ENCODE measurements around the gene IL34.
"Not testable (repeated sequence)": the region's sequence is repeated elsewhere in the genome, so short reads cannot be mapped to it uniquely, and the experiment has no call there.

The IL34 gene

GRCh38 chr16:70656712-70657263 lies 10.4 kb downstream of the IL34 start:
- DNase-seq (ENCODE audit: low read depth in 2 of 3, low spot score in 1 of 3) = no peak

GRCh38 chr16:70657956-70658355 lies 11.6 kb downstream of the IL34 start:
- DNase-seq (ENCODE audit: low read depth in 2 of 3, low spot score in 1 of 3) = no peak

GRCh38 chr16:70658921-70659320 lies 12.6 kb downstream of the IL34 start:
- DNase-seq (ENCODE audit: low read depth in 2 of 3, low spot score in 1 of 3) = no peak

GRCh38 chr16:70659546-70659945 lies 13.2 kb downstream of the IL34 start:
- no peak for DNase-seq (ENCODE audit: low read depth in 2 of 3, low spot score in 1 of 3)

- no peak for DNase-seq (ENCODE audit: low read depth in 2 of 3, low spot score in 1 of 3)
Observed at GRCh38 chr16:70659953-70660671, 13.8 kb downstream of the IL34 start.

GRCh38 chr16:70660672-70661350 lies 14.5 kb downstream of the IL34 start:
- DNase-seq (ENCODE audit: low read depth in 2 of 3, low spot score in 1 of 3) = no peak

- DNase-seq (ENCODE audit: low read depth in 2 of 3, low spot score in 1 of 3) = no peak
Observed at GRCh38 chr16:70661534-70661917, 15.2 kb downstream of the IL34 start.

- no peak for DNase-seq (ENCODE audit: low read depth in 2 of 3, low spot score in 1 of 3)
Observed at GRCh38 chr16:70661918-70662641, 15.7 kb downstream of the IL34 start.

- no peak for DNase-seq (ENCODE audit: low read depth in 2 of 3, low spot score in 1 of 3)
Observed at GRCh38 chr16:70662991-70663523, 16.7 kb downstream of the IL34 start.

GRCh38 chr16:70663524-70664324 lies 17.4 kb downstream of the IL34 start:
- DNase-seq (ENCODE audit: low read depth in 2 of 3, low spot score in 1 of 3) = no peak

GRCh38 chr16:70664325-70665112 lies 18.2 kb downstream of the IL34 start:
- no peak for DNase-seq (ENCODE audit: low read depth in 2 of 3, low spot score in 1 of 3)

- no peak for DNase-seq (ENCODE audit: low read depth in 2 of 3, low spot score in 1 of 3)
Observed at GRCh38 chr16:70665113-70665694, 18.8 kb downstream of the IL34 start.

- no peak for DNase-seq (ENCODE audit: low read depth in 2 of 3, low spot score in 1 of 3)
Observed at GRCh38 chr16:70665806-70666735, 19.7 kb downstream of the IL34 start.

GRCh38 chr16:70670175-70670574 lies 23.8 kb downstream of the IL34 start:
- no peak for DNase-seq (ENCODE audit: low read depth in 2 of 3, low spot score in 1 of 3)

GRCh38 chr16:70670938-70671337 lies 24.6 kb downstream of the IL34 start:
- DNase-seq (ENCODE audit: low read depth in 2 of 3, low spot score in 1 of 3) = not testable (repeated sequence)

GRCh38 chr16:70674221-70675014 lies 28.1 kb downstream of the IL34 start:
- DNase-seq (ENCODE audit: low read depth in 2 of 3, low spot score in 1 of 3) = no peak

GRCh38 chr16:70675851-70676513 lies 29.6 kb downstream of the IL34 start:
- DNase-seq (ENCODE audit: low read depth in 2 of 3, low spot score in 1 of 3) = no peak

Data from stimulated activated CD4-positive, alpha-beta T cell treated with anti-CD3 and anti-CD28 coated beads, Interleukin-12 subunit alpha, Interleukin-12 subunit beta, amount 100 ng/mL, for 48 hours (primary cell).